Erythroblast (primary cell): Measurements from ENCODE around the gene AFAP1L2.

ENCODE experiments used
- DNase-seq, 2 experiments: peaks; one replicate each; lab custom pipeline; 2025; lab: John Stamatoyannopoulos, UW
- GATA1 ChIP-seq: IDR thresholded peaks from 2 replicates; pipeline ENCODE4 v1.6.1; 2011; ENCODE audit warnings: low read depth, mild to moderate bottlenecking, control low read depth, low read length, moderate library complexity
- POLR2A ChIP-seq: IDR thresholded peaks from 2 replicates; pipeline ENCODE4 v1.6.1; 2011; ENCODE audit warnings: mild to moderate bottlenecking, low read length

The AFAP1L2 gene

DNA sequence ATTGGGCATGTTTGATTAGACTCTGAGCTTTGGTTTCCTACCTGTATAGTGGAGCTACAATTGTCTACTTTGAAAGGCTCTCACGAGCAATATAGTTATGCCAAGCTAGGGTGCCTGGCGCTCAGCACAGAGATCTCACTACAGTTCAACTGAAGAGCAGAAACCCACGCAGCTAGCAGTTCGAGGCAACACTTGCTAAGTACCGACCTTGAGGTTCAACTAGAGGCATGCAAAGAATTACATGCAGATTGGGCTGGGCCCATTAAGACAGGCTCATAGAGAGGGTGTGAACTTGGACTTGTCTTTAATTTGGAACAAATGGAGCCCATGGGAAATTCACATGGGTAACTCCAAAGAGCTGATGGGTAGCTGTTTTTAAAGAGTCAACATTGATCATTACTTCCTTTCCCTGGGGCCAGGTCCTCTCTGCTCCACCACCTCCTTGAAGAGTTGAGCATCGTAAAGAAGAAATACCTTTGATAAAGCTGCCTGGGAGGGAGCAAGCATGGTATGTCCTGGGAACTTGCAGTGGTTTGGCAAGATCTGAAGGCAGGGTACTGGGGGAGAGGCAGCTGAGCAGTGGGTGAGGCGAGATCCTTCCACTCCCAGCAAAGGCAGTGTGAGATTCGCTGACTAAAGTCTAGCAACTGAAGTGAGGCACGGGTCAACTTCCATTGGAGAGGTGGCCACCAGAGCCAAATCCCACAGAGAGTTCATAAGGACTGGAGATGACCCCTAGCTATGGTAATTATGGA is 25.5 kb upstream of the AFAP1L2 start:
- TF ChIP-seq POLR2A (no peak), GATA1 (no peak)
- DNase-seq, result no peak

DNA sequence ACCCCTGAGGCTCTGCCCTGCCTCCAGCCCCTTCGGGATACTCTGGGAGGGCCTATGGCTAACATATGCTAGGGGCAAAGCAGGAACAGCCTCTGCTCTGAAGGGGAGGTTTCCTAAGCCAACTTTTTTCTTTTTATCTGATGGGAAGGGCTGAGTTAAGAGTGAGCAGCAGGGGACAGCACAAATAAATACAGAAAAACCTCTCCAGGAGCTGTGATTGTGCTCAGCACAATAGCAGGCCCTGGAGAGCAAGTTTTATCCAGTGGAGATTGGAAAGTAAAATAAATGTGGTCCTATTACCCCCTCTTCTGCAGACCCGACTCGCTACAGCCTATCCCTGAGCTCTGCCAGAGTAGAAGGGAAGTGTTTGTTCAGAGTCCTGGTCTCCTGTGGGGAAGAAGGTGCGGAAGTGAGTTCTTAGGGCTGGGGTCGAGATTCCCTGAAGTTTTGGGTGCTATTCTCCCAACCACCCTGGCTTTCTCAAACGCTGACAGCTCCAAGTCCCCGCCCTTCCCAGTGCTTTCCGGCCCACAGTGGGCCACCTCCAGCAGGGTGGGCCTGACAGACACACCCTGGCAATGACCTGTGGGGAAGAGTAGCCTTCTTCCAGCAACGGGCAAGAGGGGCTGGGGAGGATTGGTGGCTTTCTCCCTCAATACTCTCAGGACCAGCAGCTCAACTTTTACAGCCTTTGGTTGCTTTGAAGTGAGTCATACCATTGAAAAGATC is 23.0 kb upstream of the AFAP1L2 start:
- DNase-seq, result no peak
- TF ChIP-seq GATA1 (no peak), POLR2A (no peak)

DNA sequence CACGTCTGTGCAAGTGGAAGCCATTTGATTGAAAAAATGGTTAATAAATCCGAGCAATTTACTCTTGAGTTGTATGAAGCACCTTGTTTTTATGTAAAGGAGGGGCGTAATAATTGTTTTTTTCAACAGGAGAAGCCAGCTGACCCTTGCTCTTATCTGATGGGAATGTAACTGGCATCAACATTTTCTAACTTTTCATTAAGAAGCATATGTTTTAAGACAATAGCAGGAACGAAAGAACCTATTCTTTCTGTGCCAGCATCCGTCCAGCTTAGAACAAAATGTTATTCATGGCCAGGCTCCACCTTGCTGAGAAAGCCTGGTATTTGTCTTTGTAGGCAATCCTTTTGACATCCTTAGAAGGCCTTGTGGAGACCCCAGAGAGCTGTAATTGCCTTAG is 22.2 kb upstream of the AFAP1L2 start:
- DNase-seq, result no peak
- no peak for TF ChIP-seq GATA1
- TF ChIP-seq POLR2A, result no peak

- no peak for TF ChIP-seq GATA1
- no peak for TF ChIP-seq POLR2A
- no peak for DNase-seq
Measured at GRCh38 chr10:114420811-114421485, 16.6 kb upstream of the AFAP1L2 start.

DNA sequence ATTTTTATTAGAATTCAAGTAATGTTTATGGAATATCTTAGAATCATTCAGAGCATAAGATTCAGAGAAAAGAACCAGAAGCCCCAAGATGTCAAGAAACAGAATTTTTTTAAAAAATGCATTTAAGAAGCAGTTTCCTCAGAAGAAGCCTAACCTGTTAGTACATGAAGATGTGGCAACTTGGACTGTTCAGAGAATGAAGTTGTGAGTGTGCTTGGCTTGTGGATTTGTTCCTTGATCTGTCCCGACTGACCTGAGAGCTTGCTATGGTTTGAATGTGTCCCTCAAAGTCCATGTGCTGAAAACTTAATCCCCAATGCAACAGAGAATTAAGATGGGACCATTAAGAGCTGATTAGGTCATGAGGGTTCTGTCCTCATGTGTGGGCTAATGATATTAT is 13.8 kb upstream of the AFAP1L2 start:
- TF ChIP-seq GATA1 (no peak), POLR2A (no peak)
- DNase-seq, result no peak

DNA sequence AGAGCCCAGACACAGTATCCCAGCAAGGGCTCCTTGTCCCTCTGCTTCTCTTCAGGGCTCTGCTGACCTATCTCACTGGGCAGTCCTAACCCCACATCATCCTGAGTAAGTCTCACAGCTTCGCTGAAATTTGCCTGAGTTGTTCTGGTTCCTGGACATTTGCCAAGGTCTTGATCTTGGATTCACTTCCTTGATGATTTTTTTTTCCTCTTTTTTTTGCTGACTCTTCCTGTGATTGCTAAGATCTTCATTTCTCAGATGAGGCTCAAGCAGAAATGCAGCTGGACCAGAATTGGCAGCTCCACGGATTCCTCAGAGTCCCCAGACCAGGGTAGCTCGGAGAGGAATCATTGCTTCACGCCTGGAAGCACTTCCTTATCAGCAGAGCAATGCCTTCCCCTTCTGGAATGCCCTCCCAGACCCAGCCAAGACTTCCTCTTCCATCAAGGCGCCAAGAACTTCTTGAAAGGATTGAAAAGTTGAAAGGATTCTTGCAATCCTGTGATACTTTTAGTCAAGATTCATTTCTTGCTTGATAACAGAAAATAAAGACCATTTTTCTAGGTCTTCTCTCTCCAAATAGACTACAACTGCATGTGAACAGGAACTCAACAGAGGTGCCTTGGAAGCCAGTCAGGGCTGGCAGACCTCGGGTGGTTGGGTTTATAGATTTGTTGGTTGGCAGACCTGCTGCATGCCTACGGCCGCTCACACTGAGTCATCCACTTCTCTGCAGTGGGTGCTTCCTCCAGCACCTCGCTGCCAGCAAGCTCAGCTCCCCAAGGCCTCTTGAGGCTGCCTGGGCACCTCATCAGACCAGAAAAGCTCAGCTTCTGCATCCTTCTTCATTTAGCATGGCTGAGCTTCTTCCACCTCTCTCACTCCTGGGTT is 8.8 kb upstream of the AFAP1L2 start:
- TF ChIP-seq GATA1 (no peak), POLR2A (no peak)
- no peak for DNase-seq

DNA sequence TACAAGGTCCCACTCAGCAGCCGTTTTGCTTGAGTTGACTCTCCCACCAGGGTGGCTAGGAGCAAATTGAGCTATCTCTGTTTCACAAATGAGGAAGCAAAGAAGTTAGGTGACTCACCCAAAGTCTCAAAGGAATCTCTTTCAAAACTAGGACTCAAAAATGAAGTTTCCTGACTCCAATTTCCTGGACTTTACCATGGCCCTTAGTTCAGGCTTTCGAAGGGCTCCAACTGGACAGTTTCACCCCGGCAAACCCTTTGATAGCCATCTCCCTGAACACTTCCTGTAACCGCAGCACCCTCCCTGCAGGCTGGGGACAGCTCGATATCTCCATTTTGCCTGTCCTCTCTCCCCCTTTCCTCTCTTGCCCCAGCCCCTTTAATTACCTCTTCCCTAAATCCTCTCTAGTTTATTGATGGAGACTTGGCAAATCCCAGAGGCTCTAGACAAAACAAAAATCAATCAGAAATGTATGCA is 4.7 kb upstream of the AFAP1L2 start:
- no peak for DNase-seq
- TF ChIP-seq GATA1 (no peak), POLR2A (no peak)

GRCh38 chr10:114408112-114408967 is 4.0 kb upstream of the AFAP1L2 start:
- TF ChIP-seq POLR2A (no peak), GATA1 (no peak)
- no peak for DNase-seq

- no peak for DNase-seq
- no peak for TF ChIP-seq POLR2A
- no peak for TF ChIP-seq GATA1
Measured at GRCh38 chr10:114406455-114406854, 2.2 kb upstream of the AFAP1L2 start.

GRCh38 chr10:114405011-114405350 is 679 bp upstream of the AFAP1L2 start:
- no peak for DNase-seq
- no peak for TF ChIP-seq POLR2A
- no peak for TF ChIP-seq GATA1

DNA sequence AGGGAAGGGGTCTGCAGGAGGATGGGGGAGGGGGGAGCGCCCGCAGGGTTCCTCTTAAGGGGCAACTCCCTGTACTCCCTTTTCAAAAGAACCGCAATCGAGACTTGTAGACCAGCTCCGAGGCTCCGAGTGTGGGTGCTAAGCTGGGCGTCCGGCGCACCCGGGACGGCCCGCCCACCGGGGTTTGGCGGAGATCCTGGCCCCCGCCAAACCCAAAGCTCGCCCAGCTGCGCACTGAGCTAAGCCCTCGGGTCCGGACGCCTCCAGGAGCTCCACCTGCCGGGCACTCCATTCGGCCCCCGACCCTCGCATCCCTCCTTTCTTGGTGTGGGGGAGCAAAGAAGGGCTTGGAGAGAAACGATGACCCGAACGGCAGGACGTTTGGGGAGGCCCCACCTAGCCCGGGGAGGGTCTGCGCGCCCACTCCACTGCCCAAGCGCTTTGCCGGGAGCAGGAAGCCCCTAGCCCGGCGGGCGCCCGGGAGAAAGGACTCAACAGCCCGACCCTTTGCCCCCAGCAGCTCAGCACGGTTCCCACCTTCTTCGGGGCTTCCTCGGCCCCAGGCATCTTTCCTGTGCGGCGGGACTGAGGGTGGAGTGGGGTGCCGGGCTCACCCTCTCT is 651 bp downstream of the AFAP1L2 start:
- no peak for TF ChIP-seq GATA1
- no peak for TF ChIP-seq POLR2A
- no peak for DNase-seq

- TF ChIP-seq GATA1, result no peak
- TF ChIP-seq POLR2A, result no peak
- DNase-seq, result no peak
Measured at GRCh38 chr10:114402871-114403540, 1.3 kb downstream of the AFAP1L2 start.
